ENCODE data around the gene RAC3.

The RAC3 gene

GRCh38 chr17:81995463-81996231 lies 35.8 kb upstream of the RAC3 start:
- peaks cover 8% of the 10 kb centered on the region for H3K36me3 Mint-ChIP-seq
- ATAC-seq (ENCODE audit: low read depth) (no peak), DNase-seq (ENCODE audit: low spot score in 2 of 2) (no peak)
- no peak overlapping the region for H3K27ac Mint-ChIP-seq
- peaks cover 2% of the 10 kb centered on the region for H3K4me1 Mint-ChIP-seq
- no peak overlapping the region for H3K4me3 Mint-ChIP-seq
- no peaks in the 10 kb centered on the region for H3K27me3 Mint-ChIP-seq
- no peaks in the 10 kb centered on the region for H3K9me3 Mint-ChIP-seq

- no peaks in the 10 kb centered on the region for H3K27me3 Mint-ChIP-seq
- ATAC-seq (ENCODE audit: low read depth) = no peak
- no peak overlapping the region for H3K27ac Mint-ChIP-seq
These were observed 35.2 kb upstream of the RAC3 start for GRCh38 chr17:81996232-81996756.

DNA sequence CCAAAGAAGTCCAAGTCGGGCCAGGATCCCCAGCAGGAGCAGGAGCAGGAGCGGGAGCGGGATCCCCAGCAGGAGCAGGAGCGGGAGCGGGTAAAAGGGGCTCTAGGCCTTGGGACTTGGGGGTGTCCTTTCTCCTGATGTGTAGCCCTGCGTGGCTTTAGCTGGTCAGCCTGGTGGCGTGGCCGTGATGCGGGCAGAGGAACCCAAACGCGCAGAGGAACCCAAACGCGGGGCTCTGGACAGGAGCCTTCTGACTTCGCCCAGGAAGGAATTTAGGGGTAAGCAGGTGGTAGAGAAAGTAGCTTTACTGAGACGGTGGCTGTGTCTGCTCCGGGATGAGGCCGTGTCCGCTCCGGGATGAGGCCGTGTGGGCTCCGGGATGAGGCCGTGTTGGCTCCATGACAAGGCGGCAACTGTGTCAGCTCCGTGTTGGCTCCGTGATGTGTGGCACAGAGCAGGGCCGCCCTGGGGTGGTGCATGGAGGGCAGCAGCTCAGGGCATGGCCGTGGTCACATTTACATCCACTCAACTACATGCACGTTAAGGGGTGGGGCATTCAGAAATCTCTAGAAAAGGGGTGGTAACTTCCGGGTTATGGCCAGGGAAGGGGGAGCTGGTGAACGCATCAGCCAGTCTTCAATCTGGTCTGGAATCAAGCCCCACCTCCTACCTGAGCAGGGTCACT lies 34.6 kb upstream of the RAC3 start:
- H3K36me3 Mint-ChIP-seq = peaks cover 7% of the 10 kb centered on the region
- ATAC-seq (ENCODE audit: low read depth) (no peak), DNase-seq (ENCODE audit: low spot score in 2 of 2) (no peak)
- no peaks in the 10 kb centered on the region for H3K4me1 Mint-ChIP-seq
- H3K27me3 Mint-ChIP-seq = no peaks in the 10 kb centered on the region
- no peaks in the 10 kb centered on the region for H3K9me3 Mint-ChIP-seq
- H3K4me3 Mint-ChIP-seq = no peak overlapping the region
- H3K27ac Mint-ChIP-seq = no peak overlapping the region

More at GRCh38 chr17:81996232-81996756, 35.2 kb upstream of the RAC3 start:
- peaks cover 7% of the 10 kb centered on the region for H3K36me3 Mint-ChIP-seq
- no peaks in the 10 kb centered on the region for H3K9me3 Mint-ChIP-seq
- no peak overlapping the region for H3K4me3 Mint-ChIP-seq
- no peak for DNase-seq (ENCODE audit: low spot score in 2 of 2)
- H3K4me1 Mint-ChIP-seq = no peaks in the 10 kb centered on the region

DNA sequence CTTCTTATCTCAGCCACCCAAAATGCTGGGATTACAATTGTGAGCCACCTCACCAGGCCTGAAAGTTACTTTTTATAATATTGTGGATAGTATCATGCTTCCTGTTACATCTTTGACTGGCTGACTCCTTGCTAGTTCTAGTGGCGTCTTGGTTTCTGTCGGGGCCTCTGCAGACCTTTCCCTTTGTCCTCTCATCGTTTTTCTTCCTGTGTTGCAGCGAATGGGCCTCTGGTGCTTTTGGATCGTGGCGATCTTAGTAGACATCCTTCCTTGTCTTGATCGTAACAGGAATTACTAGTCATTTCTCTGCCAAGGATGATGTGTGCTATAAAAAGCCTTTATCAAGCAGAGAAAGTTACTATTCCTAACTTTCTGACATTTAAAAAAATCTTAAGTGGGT lies 33.3 kb upstream of the RAC3 start:
- Mint-ChIP-seq H3K4me3 (no peak overlapping the region), H3K9me3 (no peaks in the 10 kb centered on the region), H3K36me3 (peaks cover 7% of the 10 kb centered on the region), H3K27me3 (no peaks in the 10 kb centered on the region), H3K27ac (no peak overlapping the region), H3K4me1 (no peaks in the 10 kb centered on the region)
- DNase-seq (ENCODE audit: low spot score in 2 of 2) = no peak
- ATAC-seq (ENCODE audit: low read depth) = no peak

DNA sequence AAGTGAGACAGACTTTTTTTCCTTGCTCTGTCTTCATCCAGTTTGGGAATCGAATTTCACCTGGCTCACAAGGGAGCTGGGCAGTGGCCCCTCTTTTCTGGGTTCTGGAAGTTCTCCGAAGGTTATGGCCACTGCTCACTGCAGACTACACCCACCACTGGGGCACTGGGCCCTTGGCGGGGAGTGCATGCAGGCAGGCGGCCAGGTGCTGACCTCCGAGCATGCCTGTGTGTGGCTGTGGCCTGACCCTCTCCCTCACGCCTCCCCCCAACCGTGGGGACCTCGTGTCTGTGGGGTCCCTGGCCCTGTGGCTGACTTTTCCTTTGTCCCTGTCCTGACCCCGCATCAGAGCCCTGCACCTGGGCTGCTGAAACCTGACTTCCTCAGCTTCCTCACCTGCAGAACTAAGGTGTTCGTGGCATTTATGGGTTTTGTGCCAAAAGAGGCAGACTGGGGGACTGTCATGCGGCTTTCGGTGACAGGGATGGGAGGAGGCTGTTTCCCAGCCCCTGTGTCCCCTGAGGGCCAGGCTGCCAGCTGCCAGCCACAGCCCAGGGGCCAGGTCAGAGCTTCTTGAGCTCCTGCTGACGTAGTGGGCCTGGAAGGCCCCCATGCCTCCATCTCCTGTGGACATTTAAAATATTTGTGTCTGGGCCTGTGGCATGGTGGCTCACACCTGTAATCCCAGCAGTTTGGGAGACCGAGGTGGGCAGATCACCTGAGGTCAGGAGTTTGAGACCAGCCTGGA lies 32.6 kb upstream of the RAC3 start:
- ATAC-seq (ENCODE audit: low read depth) (no peak), DNase-seq (ENCODE audit: low spot score in 2 of 2) (no peak)
- Mint-ChIP-seq H3K27ac (no peak overlapping the region), H3K4me1 (no peaks in the 10 kb centered on the region), H3K27me3 (no peaks in the 10 kb centered on the region), H3K4me3 (no peak overlapping the region), H3K36me3 (peaks cover 7% of the 10 kb centered on the region), H3K9me3 (no peaks in the 10 kb centered on the region)

- Mint-ChIP-seq H3K4me1 (no peaks in the 10 kb centered on the region), H3K4me3 (no peak overlapping the region), H3K9me3 (no peaks in the 10 kb centered on the region), H3K27ac (no peak overlapping the region), H3K27me3 (no peaks in the 10 kb centered on the region), H3K36me3 (peaks cover 7% of the 10 kb centered on the region)
- DNase-seq (ENCODE audit: low spot score in 2 of 2) (no peak), ATAC-seq (ENCODE audit: low read depth) (no peak)
These were observed 31.9 kb upstream of the RAC3 start for GRCh38 chr17:81999587-81999975.

DNA sequence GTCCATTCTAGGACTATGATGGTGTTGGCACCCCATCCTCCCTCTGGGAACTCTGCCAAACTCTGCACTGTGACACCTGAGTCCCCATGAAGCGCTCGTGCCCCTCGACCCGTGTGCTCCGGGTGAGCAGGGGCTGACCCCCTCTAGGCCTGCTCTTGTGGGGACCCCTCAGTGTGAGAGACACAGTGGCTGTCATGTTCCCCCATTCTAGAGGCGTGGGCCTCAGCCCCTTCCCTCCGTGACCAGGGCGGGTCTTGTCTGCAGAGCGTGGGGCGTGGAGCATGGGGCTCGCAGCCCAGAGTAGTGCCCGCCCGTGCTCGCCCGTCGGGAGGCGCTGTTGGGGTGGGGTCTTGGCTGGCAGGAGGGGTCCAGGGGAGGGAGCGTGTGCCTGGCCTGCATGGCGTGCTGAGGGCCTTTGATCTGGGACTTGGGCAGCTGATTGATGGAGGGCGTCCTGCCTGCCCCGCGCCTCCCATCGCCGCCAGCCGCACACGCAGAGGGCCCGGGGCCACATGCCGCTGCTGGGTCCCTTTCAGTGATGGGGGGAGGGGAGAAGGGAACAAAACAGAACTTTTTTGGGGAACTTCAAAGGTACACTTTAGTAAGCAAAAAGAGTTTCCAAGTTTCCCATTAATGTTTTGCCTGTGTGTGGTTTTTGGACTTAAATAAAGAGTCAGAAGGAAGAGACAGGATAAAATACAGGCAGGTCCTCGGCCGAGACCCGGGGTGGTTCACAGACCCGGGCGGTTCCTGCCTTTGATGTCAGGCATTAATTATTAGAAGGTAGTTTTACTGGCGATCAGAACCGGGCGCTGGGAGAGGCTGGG lies 31.3 kb upstream of the RAC3 start:
- H3K4me3 Mint-ChIP-seq = no peak overlapping the region
- H3K27ac Mint-ChIP-seq = no peak overlapping the region

DNA sequence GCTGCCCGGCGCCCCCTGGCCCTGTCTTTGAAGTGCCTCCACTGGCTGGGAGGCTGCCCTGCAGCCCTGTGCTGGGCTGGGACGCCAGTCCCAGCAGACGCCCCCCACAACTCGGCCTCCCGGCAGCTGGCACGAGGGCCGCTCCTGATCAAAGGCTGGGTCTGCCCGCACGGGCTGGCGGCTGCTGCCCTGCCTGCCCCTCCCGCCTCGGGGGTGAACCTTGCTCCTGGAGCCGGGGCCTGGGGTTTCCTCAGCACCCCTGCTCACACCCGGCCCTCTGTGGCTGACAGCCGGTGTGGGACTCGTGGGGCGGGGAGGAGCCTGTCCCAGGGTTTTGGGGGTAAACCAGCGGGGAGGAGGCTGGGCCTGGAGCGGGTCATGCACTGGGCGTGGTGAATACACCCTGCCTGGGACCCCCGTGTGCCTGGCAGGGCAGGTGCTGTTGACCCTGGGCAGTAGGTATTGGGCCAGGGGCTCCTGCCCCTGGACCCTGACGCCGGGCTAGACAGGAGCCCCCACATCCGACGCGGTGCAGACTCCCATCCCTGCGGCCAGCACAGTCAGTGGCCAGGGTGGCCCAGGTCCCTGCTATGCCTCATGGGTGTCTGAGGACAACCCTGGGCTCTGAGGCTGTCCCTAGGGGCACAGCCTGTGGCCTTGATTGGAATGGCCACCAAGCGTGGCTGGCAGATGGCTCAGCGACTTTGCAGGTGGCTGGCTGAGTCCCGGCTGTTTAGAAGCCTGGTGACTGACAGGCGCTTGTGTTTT lies 30.5 kb upstream of the RAC3 start:
- DNase-seq (ENCODE audit: low spot score in 2 of 2) = no peak
- Mint-ChIP-seq H3K4me1 (no peaks in the 10 kb centered on the region), H3K27ac (no peak overlapping the region), H3K9me3 (no peaks in the 10 kb centered on the region), H3K27me3 (no peaks in the 10 kb centered on the region), H3K36me3 (peaks cover 6% of the 10 kb centered on the region), H3K4me3 (no peak overlapping the region)
- ATAC-seq (ENCODE audit: low read depth) = no peak

More for the DNA sequence above, 31.3 kb upstream of the RAC3 start:
- Mint-ChIP-seq H3K27me3 (no peaks in the 10 kb centered on the region), H3K4me1 (no peaks in the 10 kb centered on the region), H3K9me3 (no peaks in the 10 kb centered on the region), H3K36me3 (peaks cover 7% of the 10 kb centered on the region)
- ATAC-seq (ENCODE audit: low read depth) = no peak
- DNase-seq (ENCODE audit: low spot score in 2 of 2) = no peak

DNA sequence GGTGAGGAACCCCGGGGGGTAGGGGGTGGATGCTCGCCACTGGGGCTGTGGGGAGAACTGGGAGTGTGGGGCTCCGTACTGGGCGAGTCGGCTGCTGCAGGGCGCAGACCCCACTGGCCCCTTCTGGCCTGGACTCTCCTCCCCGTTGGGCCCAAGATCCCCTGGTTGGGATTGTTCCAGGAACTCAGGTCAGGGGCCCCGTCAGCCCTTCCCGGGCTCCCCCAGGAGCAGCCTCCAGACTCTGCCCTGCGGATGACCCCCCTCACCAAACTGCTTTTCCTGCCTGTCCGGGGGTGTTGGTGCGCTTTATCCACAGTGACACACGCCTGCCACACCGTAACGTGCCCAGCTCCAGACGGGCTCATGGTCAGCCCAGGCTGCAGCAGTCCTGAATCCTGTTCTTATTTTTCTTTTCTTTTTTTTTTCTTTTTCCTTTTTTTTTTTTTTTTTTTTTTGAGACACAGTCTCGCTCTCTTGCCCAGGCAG lies 29.9 kb upstream of the RAC3 start:
- Mint-ChIP-seq H3K27ac (no peak overlapping the region), H3K36me3 (peaks cover 3% of the 10 kb centered on the region), H3K9me3 (no peaks in the 10 kb centered on the region)

GRCh38 chr17:82003411-82004381 lies 27.8 kb upstream of the RAC3 start:
- Mint-ChIP-seq H3K27me3 (no peaks in the 10 kb centered on the region), H3K27ac (no peak overlapping the region), H3K4me3 (no peak overlapping the region), H3K9me3 (no peaks in the 10 kb centered on the region), H3K4me1 (peaks cover 2% of the 10 kb centered on the region), H3K36me3 (no peaks in the 10 kb centered on the region)
- DNase-seq (ENCODE audit: low spot score in 2 of 2) (no peak), ATAC-seq (ENCODE audit: low read depth) (no peak)

More for the DNA sequence above, 29.9 kb upstream of the RAC3 start:
- ATAC-seq (ENCODE audit: low read depth) (no peak), DNase-seq (ENCODE audit: low spot score in 2 of 2) (no peak)
- Mint-ChIP-seq H3K27me3 (no peaks in the 10 kb centered on the region), H3K4me3 (no peak overlapping the region), H3K4me1 (no peaks in the 10 kb centered on the region)

DNA sequence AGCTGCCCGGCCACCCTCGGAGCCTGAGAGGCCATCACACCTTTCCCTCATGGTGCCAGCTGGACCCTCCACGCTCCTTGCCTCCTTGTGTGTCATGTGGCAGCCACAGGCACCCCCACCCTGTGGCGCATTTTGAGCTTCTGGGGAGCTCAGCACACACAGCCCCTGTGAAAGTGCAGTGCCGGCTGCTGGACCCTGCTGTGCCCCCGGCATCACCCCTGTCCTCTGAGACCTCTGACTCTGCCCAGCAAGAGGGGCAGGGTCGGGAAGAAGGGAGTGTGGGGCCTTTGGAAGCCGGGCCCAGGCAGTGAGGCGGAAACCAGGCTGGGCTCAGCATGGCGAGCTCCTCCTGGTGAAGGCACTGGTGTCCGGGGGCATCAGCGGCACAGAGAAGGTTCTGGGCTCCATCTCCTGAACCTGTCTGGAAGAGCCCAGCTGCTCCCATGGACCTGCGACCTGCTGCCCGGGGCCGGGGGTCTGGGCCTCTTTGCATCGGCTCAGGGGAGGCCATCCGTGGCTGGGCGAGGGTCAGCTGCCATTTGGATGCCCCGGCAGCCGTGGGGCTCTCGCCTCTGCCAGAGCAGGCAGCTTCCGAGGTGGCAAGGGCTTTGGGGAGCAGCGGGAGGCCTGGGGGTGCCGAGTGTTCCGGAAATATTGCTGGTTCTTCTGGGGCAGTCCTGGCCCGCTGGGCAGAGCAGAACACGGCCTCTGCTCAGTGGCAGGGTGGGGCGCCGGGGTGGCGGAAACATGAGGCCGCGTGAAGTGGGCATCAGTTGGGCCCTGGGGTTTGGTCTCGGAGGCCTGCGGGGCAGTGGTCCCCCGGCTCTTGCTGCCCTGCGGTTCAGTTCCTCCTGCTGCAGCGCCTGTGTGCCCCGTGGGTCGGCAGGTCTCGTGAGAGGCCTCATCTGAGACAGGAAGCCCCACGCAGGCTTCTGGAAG lies 26.7 kb upstream of the RAC3 start:
- peaks cover 2% of the 10 kb centered on the region for H3K4me1 Mint-ChIP-seq
- peaks cover 3% of the 10 kb centered on the region for H3K36me3 Mint-ChIP-seq
- H3K9me3 Mint-ChIP-seq = no peaks in the 10 kb centered on the region
- no peak overlapping the region for H3K4me3 Mint-ChIP-seq
- no peak overlapping the region for H3K27ac Mint-ChIP-seq
- DNase-seq (ENCODE audit: low spot score in 2 of 2) (no peak), ATAC-seq (ENCODE audit: low read depth) (no peak)
- H3K27me3 Mint-ChIP-seq = no peaks in the 10 kb centered on the region

Data from memory B cell (primary cell).